NB4 (cell line): ENCODE data around the gene SCNN1G.

Experiments used
- DNase-seq: peaks from one replicate; pipeline ENCODE4 v3.0.0; 2010; ENCODE audit warnings: low read depth
- H3K4me3 ChIP-seq: one replicate; pipeline ENCODE4 v1.5.1; 2011; ENCODE audit warnings: mild to moderate bottlenecking, low read depth, low read length, moderate library complexity
- MYC ChIP-seq: IDR thresholded peaks from 2 replicates; pipeline ENCODE4 v1.6.1; 2011; ENCODE audit warnings: low read depth, low read length
- POLR2A ChIP-seq: IDR thresholded peaks from 2 replicates; pipeline ENCODE4 v1.6.1; 2011; ENCODE audit warnings: mild to moderate bottlenecking; ENCODE audit not compliant: insufficient read length; ENCODE audit errors: extremely low read depth
- TF ChIP-seq, protein P1 (sequence below): IDR thresholded peaks from 2 replicates; pipeline ENCODE4 v1.6.1; 2011; ENCODE audit warnings: low read depth, low read length
- TF ChIP-seq, protein P2 (sequence below): IDR thresholded peaks from one replicate; pipeline ENCODE4 v1.5.1; 2012; ENCODE audit warnings: low read depth, low read length

SCNN1G gene

DNA sequence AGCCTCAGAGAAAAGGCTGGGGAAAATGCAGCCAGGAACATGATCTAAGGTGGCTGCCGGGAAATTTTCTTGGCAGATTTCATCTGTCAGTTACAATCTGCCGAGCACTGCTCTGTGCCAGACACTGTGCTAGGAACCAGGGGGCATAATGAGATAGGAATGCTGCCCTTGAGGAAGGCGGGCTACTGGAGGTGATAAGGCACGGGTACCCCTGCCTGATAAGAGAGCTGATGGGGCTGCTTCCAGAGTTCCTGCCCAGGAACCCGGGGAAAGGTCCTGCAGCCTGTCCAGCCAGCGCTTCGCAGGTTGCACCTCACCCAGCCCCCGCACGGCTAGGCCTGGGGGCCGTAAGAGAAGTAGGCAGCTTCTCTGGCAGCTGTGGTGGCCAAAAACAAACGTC, 3.1 kb downstream of the SCNN1G start:
- DNase-seq: no peak
- no peak overlapping the region for H3K4me3 ChIP-seq

DNA sequence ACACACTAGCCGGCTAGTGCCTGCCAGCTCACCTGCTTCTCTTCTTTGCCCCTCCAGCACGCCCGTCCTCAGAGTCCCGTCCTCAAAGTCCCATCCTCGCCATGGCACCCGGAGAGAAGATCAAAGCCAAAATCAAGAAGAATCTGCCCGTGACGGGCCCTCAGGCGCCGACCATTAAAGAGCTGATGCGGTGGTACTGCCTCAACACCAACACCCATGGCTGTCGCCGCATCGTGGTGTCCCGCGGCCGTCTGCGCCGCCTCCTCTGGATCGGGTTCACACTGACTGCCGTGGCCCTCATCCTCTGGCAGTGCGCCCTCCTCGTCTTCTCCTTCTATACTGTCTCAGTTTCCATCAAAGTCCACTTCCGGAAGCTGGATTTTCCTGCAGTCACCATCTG, 3.6 kb downstream of the SCNN1G start:
- TF ChIP-seq POLR2A: no peak
- TF ChIP-seq, protein P1, sequence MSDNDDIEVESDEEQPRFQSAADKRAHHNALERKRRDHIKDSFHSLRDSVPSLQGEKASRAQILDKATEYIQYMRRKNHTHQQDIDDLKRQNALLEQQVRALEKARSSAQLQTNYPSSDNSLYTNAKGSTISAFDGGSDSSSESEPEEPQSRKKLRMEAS: no peak
- TF ChIP-seq, protein P2, sequence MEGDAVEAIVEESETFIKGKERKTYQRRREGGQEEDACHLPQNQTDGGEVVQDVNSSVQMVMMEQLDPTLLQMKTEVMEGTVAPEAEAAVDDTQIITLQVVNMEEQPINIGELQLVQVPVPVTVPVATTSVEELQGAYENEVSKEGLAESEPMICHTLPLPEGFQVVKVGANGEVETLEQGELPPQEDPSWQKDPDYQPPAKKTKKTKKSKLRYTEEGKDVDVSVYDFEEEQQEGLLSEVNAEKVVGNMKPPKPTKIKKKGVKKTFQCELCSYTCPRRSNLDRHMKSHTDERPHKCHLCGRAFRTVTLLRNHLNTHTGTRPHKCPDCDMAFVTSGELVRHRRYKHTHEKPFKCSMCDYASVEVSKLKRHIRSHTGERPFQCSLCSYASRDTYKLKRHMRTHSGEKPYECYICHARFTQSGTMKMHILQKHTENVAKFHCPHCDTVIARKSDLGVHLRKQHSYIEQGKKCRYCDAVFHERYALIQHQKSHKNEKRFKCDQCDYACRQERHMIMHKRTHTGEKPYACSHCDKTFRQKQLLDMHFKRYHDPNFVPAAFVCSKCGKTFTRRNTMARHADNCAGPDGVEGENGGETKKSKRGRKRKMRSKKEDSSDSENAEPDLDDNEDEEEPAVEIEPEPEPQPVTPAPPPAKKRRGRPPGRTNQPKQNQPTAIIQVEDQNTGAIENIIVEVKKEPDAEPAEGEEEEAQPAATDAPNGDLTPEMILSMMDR: no peak
- no peak for TF ChIP-seq MYC
- DNase-seq: no peak
- H3K4me3 ChIP-seq: no peak overlapping the region

More for the DNA sequence above, 3.1 kb downstream of the SCNN1G start:
- TF ChIP-seq, protein P1: no peak
- no peak for TF ChIP-seq POLR2A
- TF ChIP-seq, protein P2: no peak
- no peak for TF ChIP-seq MYC

DNA sequence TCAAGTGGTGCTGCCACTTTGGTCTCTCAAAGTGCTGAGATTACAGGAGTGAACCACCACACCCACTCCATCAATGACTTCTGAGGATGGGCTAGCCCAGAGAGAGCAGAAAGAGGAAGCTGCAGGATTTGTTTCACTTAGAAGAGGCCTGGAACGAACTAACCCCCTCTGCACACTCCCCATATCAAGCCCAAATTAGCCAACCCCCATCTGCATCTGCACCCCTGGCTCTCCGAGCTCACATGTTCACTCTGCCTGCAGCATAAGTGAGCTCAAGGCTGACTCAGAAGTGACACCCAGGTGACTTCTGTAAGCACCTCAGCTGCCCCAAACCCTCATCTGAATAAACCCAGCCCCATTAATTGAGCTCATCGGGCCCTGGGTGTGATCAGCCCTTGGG, 4.8 kb downstream of the SCNN1G start:
- no peak for TF ChIP-seq POLR2A
- TF ChIP-seq MYC: no peak
- TF ChIP-seq, protein P1: no peak
- TF ChIP-seq, protein P2: no peak
- H3K4me3 ChIP-seq: no peak overlapping the region
- DNase-seq: no peak

DNA sequence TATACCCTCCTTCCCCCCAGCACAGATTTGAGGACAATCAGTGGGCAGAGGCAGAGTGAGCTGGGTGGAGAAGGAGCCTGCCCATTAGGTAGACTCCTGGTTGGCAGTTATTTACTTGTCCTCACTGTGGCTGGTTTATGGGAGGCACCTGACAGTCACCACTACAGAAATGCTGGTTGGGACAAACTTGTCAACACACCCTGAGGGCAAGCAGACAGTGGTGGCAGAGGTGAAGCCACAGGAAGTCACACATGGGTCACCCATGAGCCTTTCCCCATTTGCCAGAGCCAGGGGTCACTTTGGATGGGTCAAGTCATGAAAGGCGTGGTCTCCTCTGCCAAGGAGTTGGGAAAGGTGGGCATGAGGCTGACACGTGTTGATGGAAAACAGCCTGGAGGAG, 6.4 kb downstream of the SCNN1G start:
- no peak for TF ChIP-seq POLR2A
- TF ChIP-seq, protein P2: no peak
- TF ChIP-seq MYC: no peak
- TF ChIP-seq, protein P1: no peak
- no peak overlapping the region for H3K4me3 ChIP-seq
- DNase-seq: no peak

DNA sequence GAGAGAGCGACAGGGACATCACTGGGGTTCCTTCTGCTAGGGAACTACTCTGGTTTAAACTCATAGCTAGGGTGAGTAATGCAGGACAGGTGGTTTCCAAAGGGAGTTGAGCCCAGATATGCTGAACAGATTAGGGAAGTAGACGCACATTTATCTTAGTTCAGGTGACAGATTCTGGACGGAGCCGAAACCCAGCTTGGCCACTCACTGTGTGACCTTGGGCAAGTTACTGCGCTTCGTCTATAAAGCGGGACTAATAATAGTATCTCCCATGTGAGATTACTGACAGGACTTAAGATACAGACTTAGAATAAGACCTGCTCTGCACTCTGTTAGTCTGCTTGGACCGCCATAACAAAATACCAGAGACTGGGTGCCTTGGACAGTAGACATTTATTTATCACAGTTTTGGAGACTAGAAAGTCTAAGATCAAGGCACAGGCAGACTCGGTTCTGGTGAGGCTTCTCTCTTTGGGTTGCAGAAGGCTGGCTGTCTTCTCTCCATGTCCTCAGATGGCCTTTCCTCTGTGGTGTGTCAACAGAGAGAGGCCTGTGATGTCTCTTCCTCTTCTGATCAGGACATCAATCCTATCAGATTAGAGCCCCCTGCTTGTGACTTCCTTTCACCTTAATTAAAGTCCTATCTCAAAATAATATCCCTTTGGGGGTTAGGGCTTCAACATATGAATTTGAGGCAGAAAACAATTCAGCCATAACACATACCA, 12.1 kb downstream of the SCNN1G start:
- no peak overlapping the region for H3K4me3 ChIP-seq
- no peak for DNase-seq
- TF ChIP-seq MYC (no peak), POLR2A (no peak)
- TF ChIP-seq, protein P2: no peak
- TF ChIP-seq, protein P1: no peak
